Right kidney (tissue), 1 donor: ENCODE measurements around the gene P4HB.
"Not testable (repeated sequence)": the region's sequence is repeated elsewhere in the genome, so short reads cannot be mapped to it uniquely, and the experiment has no call there.

ENCODE experiments used
- DNase-seq: peaks from one replicate; pipeline ENCODE4 v3.0.0-alpha.2; 2016

Gene P4HB

DNA sequence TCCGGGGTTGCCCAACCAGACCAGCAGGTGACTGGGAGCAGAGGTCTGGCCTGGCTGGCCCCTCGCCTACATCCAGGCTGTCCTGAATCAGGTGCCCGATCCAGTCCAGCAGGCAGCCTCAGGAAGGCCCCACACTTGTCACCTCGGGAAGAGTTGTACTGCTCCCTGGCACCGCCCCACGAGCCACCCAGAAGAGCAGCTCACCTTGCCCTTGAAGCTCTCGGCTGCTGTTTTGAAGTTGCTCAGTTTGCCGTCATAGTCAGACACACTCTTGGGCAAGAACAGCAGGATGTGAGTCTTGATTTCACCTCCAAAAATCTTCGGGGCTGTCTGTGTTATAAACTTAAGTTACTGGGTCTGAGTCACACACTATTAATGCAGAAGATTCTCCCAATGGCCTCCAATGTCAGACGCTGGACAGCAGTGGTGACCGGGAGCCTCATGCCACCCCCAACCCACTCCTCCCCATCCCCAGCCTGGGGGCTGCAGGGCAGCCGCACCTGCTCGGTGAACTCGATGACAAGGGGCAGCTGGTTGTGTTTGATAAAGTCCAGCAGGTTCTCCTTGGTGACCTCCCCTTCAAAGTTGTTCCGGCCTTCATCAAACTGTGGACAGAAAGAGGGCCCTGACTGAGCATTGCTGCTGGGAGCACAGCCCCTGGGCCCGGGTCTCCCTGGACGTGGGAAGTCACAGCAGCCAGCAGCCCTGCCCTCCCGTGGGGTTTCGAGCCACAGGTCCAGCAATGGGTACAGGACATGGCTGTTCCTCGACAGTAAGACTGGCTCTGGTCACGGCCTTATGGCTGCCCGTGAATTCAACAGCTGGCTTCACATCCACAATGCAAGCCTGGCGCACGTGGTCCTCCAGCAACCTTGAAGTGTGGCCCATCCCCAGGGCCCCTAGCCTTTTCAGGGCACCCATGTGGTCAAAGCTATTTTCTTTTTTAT is 13.3 kb downstream of the P4HB start:
- no peak for DNase-seq

DNA sequence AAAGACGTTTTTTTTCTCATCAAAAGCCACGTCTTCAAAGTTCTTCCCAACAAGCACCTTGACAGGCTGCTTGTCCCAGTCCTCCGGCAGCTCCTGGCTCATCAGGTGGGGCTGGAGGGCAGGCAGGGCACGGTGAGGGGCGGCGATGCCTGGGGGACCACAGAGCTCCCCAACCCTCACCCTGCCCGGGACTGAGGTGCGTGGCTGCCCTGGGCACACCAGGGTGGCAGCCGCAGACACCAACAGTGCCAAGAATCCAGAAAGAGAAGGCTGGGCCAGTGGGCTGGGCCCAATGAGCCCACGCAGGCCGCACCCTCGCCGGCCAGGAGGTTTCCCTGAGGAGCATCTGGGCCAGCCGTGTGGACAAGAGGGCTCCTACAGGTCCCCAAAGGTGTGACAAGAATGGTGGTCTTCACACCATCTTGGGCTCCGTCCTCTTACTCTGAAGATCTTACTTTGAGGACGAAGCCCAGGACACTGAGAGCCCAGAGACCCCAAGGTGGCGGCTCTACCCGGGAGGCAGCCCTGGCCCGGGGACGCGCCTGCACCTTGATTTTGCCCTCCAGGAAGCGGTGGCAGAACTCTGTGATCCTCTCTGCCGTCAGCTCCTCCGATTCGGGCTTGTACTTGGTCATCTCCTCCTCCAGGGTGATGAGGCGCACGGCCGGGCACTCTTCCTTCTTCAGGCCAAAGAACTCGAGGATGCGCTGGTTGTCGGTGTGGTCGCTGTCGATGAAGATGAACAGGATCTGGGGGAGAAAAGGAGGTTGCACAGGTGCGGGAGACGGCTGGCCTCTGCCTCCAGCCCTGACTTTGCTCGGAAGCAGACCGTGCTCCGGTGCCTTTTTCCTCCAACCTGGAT is 14.2 kb downstream of the P4HB start:
- no peak for DNase-seq

DNA sequence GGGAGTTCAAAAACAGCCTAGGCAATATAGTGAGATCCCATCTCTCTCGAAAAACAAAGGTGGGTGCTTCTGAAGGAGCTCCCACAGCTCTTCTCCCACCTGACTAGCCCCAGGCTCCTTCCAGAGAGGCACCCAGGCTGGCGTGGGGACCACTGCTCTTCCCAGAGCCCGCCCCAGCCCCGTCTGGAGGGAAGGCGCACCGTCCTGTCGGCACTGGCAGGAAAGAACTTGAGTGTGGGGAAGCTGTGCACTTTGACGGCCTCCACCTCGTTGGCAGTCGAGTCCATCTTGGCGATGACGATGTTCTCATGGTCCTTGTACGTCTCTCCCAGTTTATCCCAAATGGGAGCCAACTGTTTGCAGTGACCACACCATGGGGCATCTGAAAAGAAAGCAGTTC is 15.0 kb downstream of the P4HB start:
- DNase-seq: no peak

DNA sequence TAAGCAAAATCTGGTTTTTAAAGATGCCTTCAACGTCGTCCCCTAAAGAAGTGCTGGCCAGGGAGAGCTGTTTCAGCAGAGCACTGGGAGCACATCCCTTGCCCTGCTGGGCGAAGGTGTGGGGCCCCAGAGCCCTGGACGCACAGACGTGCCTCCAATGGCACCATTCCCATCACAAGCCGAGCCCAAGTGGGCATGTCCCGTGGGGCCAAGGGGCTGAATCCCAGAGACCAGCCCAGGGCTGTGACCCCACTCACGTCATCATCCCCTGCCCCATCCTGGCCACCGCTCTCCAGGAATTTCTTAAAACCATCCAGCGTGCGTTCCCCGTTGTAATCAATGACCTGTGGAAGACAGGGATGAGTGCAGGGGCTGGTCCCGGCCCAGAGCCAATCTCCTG is 15.4 kb downstream of the P4HB start:
- no peak for DNase-seq

DNA sequence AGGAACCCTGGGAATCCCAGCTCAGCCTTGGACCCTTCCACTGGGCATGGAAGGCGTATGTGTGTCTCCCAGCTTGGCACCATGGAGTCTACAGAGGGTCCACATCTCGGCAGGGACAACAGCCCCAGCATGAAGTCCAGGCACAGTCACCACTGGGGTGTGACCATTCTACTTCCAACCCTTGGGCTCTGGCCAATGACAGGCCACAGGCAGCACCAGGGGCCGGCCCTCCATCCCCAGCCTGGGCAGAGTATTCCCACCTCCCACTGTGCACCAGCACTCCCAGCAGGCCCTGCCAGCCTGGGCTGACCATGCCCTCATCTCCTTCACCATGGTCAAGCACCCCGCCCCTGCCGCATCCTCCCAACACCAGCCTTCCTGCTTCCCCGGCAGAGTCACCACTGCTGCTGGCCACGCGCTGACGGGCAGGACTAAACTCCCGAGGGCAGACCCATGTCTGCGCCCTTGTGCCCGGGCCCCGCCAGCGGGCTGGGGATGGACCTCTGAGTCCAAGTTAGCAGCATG is 15.9 kb downstream of the P4HB start:
- no peak for DNase-seq

DNA sequence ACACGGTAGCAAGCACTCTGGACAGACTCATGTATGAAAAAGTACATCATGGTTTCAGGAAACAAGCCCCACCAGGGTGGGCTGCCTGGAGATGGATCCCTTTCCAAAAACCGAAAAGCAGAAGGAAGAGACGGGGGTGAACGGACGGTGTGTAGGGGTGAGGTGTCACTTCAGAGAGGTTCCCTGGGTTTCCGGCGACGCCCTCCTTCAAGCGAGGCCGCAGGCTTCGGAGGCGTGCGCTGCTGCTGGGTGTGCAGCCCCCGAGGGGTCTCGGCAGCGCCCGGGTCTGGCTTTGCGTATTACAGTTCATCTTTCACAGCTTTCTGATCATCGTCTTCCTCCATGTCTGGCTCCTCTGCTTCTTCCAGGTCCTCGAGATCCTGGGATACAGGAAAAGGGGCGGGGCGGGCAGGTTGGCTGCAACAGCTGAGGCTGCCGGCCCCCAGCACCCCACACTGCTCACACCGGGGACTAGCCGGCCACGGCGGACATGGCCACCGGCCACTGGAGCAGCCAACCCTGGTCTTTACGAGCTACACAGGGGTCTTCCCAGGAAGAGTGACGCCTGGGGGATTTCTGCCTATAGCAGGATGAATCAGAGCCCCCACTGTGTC is 16.5 kb downstream of the P4HB start:
- DNase-seq: no peak

DNA sequence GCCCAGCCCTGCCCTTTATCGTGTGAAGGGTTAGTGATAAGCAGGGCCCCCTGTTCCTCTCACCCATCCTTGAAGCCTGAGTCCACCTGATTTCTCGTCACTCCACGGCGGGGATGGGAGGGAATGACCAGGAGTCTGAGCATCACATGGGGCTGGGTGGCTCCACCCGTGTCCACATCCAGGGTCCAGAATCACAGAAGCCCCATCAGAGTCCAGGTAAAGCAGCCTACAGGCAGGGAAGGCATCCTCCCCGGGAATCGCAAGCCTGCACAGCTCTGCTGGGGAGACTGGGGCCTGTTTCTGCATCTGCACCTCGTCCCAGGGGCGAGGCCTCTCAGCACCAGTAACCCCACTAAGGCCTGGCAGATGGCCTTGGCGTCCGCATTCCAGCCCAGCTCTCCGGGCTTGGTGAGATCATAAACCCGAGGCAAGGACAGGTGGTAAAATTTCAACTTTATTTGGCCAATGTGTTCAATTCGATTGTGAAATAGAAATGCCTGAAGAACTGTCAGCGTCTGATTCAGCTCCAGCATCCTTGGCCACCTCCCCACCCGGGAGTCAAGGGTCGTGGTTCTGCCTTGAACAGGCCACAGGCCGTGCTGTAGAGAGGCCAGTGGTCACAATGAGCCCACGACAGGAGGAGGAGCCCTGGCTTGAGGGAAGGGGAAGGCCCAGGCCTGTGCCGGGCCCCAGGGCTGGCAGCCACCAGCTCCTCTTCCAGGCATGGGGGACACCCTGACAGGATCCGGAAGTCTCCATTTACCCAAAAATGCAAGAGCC is 17.4 kb downstream of the P4HB start:
- DNase-seq: no peak

DNA sequence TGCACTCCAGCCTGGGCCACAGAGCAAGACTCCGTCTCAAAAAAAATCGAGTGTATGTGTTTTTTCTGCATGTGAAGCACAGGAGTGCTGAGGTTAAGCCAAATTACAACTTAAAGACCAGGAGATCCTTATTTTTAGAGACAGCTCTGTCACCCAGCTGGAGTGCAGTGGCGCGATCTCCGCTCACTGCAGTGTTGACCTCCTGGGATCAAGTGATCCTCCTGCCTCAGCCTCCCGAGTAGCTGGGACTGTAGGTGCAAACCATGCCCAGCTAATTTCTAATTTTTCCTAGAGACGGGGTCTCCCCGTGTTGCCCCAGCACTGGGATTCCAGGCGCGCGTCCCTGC is 18.0 kb downstream of the P4HB start:
- no peak for DNase-seq

DNA sequence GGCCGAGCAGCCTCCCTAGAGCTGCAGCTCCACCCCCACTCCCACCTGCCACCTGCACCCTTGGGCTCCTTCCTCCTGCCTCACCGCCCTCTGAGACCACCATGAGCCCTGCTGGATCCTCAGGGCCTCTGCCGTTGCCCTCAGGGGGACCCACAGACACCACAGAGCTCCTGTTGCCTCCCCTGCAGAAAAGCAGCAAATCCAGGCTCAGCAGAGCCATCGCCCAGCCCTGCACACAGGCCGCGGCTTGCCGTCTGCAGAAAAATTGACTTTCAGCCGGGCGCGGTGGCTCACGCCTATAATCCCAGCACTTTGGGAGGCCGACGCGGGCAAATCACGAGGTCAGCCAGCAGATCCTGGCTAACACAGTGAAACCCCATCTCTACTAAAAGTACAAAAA is 18.5 kb downstream of the P4HB start:
- no peak for DNase-seq

DNA sequence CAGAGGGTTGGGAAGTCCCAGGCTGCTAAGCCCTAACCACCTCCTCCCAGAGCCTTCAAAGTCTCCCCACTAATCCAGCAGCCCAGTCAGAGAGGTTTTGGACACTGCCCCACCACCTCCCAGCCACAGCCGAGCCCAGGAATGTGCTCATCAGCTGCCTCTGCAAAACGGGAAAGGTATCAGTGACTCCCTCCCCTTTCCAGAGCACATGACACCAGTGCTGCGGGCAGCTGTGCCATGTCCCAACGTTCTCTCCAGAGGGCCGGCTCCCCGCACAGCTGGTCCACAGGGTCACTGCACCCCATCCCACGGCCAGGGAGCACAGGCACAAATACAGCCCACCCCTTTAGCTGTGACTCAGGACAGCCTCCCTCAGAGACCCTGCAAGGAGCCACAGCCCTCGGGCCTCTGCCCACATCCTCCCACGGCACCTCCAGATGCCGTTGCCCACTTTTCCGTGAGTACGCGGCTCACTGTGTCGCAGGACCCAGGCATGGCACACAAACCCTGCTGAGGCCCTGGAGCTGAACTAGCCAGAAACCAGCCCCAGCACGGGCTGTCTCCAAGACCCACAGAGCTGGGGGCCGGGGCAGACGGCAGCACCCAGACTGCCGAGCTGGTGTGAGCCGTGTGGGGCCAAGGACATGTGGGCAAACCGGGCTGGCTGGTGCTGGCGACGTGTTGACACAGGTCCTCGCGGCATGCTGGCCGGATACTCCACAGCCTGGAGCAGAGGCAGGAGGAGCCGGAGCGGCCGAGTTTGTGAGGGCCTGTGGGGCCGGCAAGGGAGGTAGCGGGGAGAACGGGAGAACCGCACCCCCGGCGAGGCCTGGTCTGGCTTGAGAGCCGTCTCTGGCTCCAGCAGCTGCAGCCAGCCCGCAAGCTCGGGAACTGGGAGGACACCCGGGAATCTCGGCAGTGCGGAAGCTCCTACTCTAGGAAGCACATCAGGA is 19.2 kb downstream of the P4HB start:
- no peak for DNase-seq

DNA sequence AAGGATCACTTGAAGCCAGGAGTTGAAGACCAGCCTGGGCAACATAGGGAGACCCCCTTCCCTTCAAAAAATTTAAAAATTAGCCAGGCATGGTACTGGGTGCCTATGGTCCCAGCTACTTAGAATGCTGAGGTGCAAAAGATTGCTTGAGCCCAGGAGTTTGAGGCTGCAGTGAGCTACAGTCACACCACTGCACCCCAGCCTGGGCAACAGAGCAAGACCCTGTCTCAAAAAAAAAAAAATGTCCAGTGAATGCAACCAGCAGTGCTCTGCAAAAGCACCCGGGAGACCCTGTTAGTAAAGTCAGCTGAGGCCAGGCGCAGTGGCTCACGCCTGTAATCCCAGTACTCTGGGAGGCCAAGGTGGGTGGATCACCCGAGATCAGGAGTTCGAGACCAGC is 20.3 kb downstream of the P4HB start:
- not testable (repeated sequence) for DNase-seq

DNA sequence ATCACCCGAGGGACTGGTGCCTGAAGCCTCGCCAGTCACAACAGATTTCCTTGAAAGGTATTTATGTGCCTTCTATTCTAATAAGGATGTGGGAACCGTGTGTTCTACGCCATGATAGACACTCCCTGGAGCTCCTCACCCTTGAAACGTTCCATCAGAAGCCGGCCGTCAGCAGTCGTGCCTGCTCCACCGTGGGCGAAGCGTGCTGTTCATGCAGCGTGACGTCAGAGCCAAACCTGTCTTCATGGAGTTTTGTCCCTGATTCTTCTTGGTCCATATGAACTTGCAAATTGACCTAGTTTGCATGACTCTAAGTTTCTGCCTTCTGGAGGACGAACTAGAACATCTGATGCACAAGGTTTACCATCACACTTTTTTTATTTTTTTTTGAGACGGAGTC is 21.0 kb downstream of the P4HB start:
- no peak for DNase-seq

DNA sequence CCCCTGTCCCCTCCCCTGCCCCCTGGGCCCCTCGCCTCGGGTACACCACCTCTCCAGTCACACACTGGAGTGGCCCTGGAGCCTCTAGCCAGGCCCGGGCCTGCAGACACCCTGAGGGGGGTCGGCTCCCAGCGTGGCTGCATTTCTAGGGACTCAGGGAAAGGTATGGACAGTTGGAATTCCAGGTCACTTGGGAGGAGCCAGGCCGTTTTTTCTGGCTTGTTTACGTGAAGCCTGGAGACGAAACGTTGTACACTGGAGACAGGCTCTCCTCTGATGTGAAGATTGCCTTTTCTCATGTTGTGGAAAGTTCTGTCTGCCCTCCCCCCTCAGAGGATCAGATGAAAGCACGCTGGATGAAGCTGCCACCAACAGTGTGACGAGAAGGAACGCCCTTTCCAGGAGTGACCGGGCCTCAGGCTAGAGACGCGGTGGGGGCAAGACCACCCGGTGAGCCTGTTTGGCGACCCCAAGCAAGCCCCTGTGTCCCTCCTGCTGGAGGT is 21.5 kb downstream of the P4HB start:
- DNase-seq: no peak

DNA sequence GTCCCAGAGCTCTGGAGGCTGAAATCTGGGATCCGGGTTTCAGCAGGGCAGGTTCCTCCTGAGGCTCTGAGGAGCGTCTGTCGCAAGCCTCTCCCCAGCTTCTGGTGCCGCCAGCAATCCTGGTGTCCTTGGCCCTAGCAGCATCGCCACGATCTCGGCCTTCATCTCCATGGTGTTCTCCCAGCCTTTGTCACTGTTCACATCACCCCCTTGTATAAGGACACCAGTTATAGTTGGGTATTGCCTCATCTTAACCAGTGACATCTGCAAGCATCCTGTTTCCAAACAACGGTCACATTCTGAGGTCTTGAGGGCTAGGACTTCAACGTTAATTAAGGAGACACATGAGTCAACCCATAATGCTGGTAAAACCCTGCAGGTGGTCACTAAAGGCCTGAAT is 22.7 kb downstream of the P4HB start:
- no peak for DNase-seq

DNA sequence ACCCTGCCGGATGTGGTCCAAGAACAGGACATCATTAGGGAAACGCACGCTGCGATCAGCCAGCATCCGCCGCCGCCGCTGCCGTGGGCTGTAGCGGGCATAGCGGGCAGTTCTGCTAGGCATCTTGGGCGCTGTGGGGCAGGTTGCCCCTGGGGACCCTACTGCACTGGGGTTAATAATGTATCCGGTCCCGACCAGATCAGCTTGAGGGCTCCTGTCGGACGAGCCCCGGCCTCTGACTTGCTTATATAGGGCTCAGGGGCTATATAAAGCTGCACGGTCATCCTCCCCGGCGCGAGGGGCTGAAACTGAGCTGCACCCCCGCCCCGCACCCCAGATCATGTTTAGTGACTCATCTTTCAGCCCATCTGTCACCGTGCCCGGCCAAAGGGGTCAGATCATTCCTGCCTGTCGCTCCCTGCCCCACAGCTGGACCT is 25.5 kb downstream of the P4HB start, which contains the start of gene PPP1R27:
Gene PPP1R27, minus strand, starts transcription at position 220 of the 437 bp plus-strand sequence. Its CDS starts 97 bp downstream, at position 123.
- no peak for DNase-seq

DNA sequence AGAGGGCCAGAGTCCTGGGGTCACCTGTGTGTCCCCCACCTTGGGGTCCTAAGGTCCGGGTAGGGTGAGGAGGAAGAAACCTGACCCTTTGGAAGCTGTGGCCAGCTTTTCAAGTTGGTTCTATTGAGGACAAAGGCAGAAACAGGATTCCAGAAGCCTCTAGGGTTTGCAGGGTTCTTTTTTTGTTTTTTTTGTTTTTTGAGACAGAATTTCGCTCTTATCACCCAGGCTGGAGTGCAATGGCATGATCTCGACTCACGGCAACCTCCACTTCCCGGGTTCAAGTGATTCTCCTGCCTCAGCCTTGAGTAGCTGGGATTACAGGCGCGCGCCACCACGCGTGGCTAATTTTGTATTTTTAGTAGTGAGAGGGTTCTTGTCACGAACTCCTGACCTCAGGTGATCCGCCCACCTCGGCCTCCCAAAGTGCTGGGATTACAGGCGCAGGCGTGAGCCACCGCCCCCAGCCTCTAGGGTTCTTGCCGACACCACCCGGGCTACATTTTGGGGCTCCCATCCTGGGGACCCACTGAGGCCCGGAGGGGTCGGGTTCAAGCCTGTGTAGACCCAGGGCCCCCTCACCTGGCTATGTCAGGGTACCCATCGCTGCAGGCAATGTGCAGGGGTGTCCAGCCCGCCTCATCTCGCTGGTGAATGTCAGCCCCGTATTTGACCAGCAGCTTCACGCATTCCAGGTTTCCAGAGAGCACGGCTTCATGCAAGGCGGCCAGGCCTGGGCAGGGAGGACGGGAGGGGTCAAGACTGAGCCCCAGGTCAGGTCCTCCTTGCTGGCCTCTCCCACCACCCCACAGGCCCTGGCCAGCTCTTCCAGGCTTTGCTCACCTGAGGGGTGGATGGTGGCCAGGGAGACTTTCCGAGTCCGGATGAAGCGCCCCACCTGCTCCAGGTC is 26.2 kb downstream of the P4HB start:
- peak; percentile 31 for DNase-seq

DNA sequence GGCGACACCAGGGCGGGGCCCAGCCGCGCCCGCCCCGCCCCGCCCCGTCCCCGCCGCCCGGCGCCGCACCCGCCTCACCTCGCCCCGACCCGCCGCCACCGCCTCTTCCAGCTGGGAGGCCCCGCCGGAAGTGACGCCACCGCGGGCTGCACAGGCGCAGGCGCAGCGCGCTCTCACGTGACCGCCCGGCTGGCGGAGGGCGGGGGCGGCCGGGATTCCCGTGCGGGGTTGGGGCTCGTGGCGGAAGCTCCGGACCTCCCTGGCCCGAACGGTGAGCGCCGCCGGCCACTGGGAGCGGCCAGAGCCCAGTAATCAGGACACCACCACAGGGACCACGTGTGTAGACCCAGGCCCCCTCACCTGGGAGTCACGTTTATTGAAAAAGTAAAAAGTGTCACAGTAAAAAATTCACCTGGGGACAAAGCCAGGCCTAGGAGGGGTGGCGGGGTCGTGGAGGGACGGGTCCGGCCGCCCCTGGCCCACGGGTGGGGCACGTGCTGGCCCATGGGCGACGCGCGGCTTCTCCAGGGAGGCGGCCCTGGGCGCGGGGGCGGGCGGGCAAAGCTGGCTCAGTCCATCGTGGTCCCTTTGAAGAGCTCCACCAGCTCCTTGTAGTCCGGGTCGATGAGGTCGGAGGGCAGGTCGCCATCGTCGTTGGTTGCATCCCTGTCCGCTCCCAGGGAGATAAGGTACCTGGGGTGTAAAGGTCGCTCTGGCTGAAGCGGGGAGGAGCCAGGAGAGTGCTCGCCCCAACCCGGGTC is 27.0 kb downstream of the P4HB start, which contains the start of gene MCRIP1:
Gene MCRIP1, minus strand, starts transcription at position 132 of the 761 bp plus-strand sequence. CDS start 8,785 bp downstream, outside the sequence.
- DNase-seq: peak; percentile 81

DNA sequence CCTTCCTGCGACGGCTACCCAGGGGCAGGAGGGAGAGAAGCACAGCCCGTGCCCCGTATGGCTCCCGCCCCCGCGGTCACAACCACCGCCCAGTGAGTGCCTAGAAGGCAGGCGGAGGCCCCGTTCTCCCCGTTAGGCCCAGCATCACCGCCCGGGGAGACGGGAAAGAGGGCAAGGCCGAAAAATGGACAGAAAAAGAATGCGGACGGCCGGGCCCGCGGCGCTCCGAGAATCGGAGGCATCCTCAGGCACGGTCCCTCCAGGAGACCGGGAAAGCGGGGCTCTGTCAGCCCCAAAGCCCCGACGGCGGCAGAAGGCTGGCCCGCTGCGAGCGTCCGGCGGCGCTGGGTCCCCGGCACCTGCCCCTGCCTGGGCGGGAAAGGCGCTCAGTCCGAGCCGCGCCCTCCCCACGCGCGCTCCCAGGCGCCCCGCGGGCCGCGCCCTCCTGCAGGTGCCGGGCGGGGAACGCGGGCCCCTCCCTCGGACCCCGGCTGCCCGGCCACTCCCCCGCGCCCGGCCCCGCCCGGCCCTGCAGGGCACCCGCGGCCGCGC is 27.7 kb downstream of the P4HB start:
- peak; percentile 70 for DNase-seq
